Liver (tissue), 9 donors: ENCODE data around the gene GMDS. TPM values are rescaled to one million over a fixed set of nuclear protein-coding genes. Genes with fewer than 3 reads are reported as not detected.

ENCODE experiments used
- DNase-seq: peaks from one replicate; pipeline ENCODE4 v3.0.0-alpha.2; 2017; ENCODE audit warnings: low spot score
- H3K27ac ChIP-seq, 2 donors: one replicate each; pipeline ENCODE4 v1.7.0; 2013; ENCODE audit warnings: inconsistent platforms in 2 of 2, low read length in 2 of 2, control low read depth in 1 of 2, low read depth in 1 of 2, mild to moderate bottlenecking in 1 of 2
- H3K27me3 ChIP-seq, 4 donors: one replicate each; pipeline versions ENCODE4 v1.6.1 to v1.7.0; 2013; ENCODE audit warnings: low read length in 3 of 4, inconsistent platforms in 1 of 4, mild to moderate bottlenecking in 1 of 4, moderate library complexity in 1 of 4; ENCODE audit not compliant: control insufficient read depth in 4 of 4, insufficient read depth in 4 of 4
- H3K36me3 ChIP-seq, 4 donors: one replicate each; pipeline versions ENCODE4 v1.6.1 to v1.7.0; 2013; ENCODE audit warnings: low read length in 3 of 4, mild to moderate bottlenecking in 3 of 4, low read depth in 1 of 4, moderate library complexity in 1 of 4; ENCODE audit not compliant: control insufficient read depth in 4 of 4, insufficient read depth in 3 of 4
- H3K4me1 ChIP-seq, 4 donors: one replicate each; pipeline versions ENCODE4 v1.6.1 to v1.7.0; 2013; ENCODE audit warnings: low read length in 3 of 4, mild to moderate bottlenecking in 3 of 4, moderate library complexity in 1 of 4; ENCODE audit not compliant: control insufficient read depth in 4 of 4, insufficient read depth in 4 of 4
- H3K4me3 ChIP-seq, 3 donors: one replicate each; pipeline versions ENCODE4 v1.6.1 to v1.7.0; 2013; ENCODE audit warnings: low read length in 3 of 3, control low read depth in 1 of 3, low read depth in 1 of 3, mild to moderate bottlenecking in 1 of 3
- H3K9ac ChIP-seq, 2 donors: one replicate each; pipeline ENCODE4 v1.7.0; 2013; ENCODE audit warnings: low read length in 2 of 2, mild to moderate bottlenecking in 2 of 2, moderate library complexity in 2 of 2, control low read depth in 1 of 2, low read depth in 1 of 2
- H3K9me3 ChIP-seq, 4 donors: one replicate each; pipeline versions ENCODE4 v1.6.1 to v1.7.0; 2013; ENCODE audit warnings: low read length in 3 of 4; ENCODE audit not compliant: control insufficient read depth in 4 of 4
- EGR1 ChIP-seq, 2 donors: IDR thresholded peaks; 2 replicates each; pipeline ENCODE4 v1.6.1; 2016 to 2018; ENCODE audit warnings: antibody characterized with exemption in 2 of 2, low read depth in 2 of 2
- FOXA1 ChIP-seq: IDR thresholded peaks from 2 replicates; pipeline ENCODE4 v1.6.1; 2016; ENCODE audit warnings: antibody characterized with exemption
- FOXA2 ChIP-seq: IDR thresholded peaks from 2 replicates; pipeline ENCODE4 v1.6.1; 2016; ENCODE audit warnings: antibody characterized with exemption
- GABPA ChIP-seq, 2 donors: IDR thresholded peaks in 1 of 2; conservative IDR thresholded peaks in 1 of 2; 2 replicates each; pipeline ENCODE4 v1.6.1; 2016; ENCODE audit warnings: antibody characterized with exemption in 2 of 2, mild to moderate bottlenecking in 1 of 2, moderate library complexity in 1 of 2
- HNF4A ChIP-seq, 2 donors: conservative IDR thresholded peaks; 2 replicates each; pipeline ENCODE4 v1.6.1; 2016; ENCODE audit warnings: antibody characterized with exemption in 2 of 2, mild to moderate bottlenecking in 2 of 2
- JUND ChIP-seq, 2 donors: IDR thresholded peaks; 2 replicates each; pipeline ENCODE4 v1.6.1; 2016; ENCODE audit warnings: antibody characterized with exemption in 2 of 2
- NR2F2 ChIP-seq: IDR thresholded peaks from 2 replicates; pipeline ENCODE4 v1.6.1; 2016; ENCODE audit warnings: antibody characterized with exemption
- RAD21 ChIP-seq, 2 donors: IDR thresholded peaks; 2 replicates each; pipeline ENCODE4 v1.6.1; 2016; ENCODE audit warnings: antibody characterized with exemption in 2 of 2, mild to moderate bottlenecking in 2 of 2
- RXRA ChIP-seq, 2 donors: IDR thresholded peaks; 2 replicates each; pipeline ENCODE4 v1.6.1; 2017 to 2018; ENCODE audit warnings: antibody characterized with exemption in 2 of 2, mild to moderate bottlenecking in 1 of 2
- SP1 ChIP-seq: IDR thresholded peaks from 2 replicates; pipeline ENCODE4 v1.6.1; 2018; ENCODE audit warnings: antibody characterized with exemption, mild to moderate bottlenecking
- TAF1 ChIP-seq: conservative IDR thresholded peaks from 2 replicates; pipeline ENCODE4 v1.6.1; 2016; ENCODE audit warnings: antibody characterized with exemption, mild to moderate bottlenecking
- YY1 ChIP-seq: IDR thresholded peaks from 2 replicates; pipeline ENCODE4 v1.6.1; 2016; ENCODE audit warnings: antibody characterized with exemption, mild to moderate bottlenecking
- WGBS: extraction: QIAGEN DNeasy Blood & Tissue Kit; methylation state at CpG from one replicate; pipeline ENCODE4 v1.1.7; 2013; 5-methylcytosine and 5-hydroxymethylcytosine counted together
- polyA plus RNA-seq, 2 donors: library from polyadenylated mRNA; stranded (reverse) in 1 of 2; unstranded in 1 of 2; fragments of 200-250 nt in 1 of 2; fragments of >200 nt in 1 of 2; fragmentation: Nextera tagmentation in 1 of 2; extraction: Ambion mirVana in 1 of 2; gene quantifications; one replicate each; pipeline versions ENCODE4 v1.2.1 to v1.2.3, GENCODE V29; 2013 to 2015
- total RNA-seq, 2 donors: library from RNA; depleted of rRNA; stranded (reverse); fragments of >200 nt; gene quantifications; one replicate each; pipeline ENCODE4 v1.2.3, GENCODE V29; 2014
- TF ChIP-seq, protein P1 (sequence below): IDR thresholded peaks from 2 replicates; pipeline ENCODE4 v1.6.1; 2016; ENCODE audit warnings: antibody characterized with exemption
- TF ChIP-seq, protein P2 (sequence below): IDR thresholded peaks from 2 replicates; pipeline ENCODE4 v1.6.1; 2016; ENCODE audit warnings: antibody characterized with exemption
- TF ChIP-seq, protein P3 (sequence below): fragments of 150-350 bp; IDR thresholded peaks from 2 replicates; pipeline ENCODE4 v1.5.1; 2017; ENCODE audit warnings: improper control_type of control experiment, low read depth, low read length; ENCODE audit not compliant: missing input control
- TF ChIP-seq, protein P4 (sequence below): IDR thresholded peaks from 2 replicates; pipeline ENCODE4 v1.6.1; 2016; ENCODE audit warnings: antibody characterized with exemption
- donor health status: healthy.
- donor health status: healthy.
- donor health status: healthy.
- donor health status: healthy.
- donor health status: healthy.

GMDS gene
- total and polyA plus RNA-seq, 4 donors: 3.5 to 15.6 (median 13.0) TPM

DNA sequence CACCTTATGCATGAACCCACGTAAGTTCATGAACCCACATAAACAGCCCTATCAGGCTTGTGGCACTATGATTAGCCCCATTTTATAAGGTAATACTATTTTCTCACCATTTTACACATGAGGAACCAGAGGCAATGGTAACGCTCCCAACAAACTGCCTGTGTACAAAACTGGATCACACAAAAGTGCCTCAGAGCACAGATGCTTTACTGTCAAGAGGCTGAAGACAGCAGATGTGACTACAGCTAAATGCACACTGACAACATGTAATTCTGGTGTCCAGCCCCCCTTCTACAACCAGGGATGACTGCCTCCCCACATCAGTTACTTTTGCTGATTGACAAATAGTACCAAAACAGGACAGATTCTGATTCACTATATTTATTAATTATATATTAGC is 69.6 kb downstream of the GMDS start:
- 96% methylated on average over 2 of the region's 2 CpGs for WGBS
- no peaks in the 10 kb centered on the region for H3K36me3 ChIP-seq

DNA sequence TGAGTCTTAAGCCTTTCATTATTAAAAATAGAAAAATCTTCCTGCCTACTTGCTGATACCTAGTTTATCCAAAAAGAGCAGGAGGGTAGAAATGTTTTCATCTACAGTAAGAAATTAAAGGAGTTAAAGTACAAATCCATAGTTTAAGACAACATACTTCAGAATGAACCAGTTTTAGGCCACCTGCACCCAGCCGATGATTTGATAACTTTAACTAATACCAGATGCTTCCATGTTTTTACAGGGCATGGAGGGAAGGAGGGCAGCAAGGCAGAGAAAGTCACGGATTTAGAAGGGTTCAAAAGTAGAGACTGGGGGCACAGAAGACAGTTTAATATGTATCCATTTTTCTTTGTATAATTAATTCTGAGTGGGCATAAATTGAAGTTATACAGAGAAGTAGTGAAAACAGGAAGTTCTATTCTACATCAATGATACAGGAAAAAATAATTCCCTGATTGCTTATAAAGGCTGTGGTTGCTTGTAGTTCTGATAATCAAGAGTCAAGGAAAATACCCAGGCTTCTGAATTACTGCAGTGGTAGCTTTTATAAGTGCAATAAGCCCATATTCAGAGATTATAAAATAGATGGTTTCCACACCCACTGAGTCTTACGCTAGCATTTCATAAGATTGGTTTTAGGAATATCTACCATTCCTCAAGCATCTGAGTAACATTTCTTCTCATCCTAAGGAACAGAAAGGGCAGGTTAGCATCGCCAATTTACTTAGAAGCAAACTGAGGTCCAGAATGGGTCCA is 72.0 kb downstream of the GMDS start:
- Histone ChIP-seq H3K4me3 (no peak overlapping the region), H3K9ac (no peak overlapping the region), H3K27me3 (no peaks in the 10 kb centered on the region), H3K9me3 (peaks cover 0 to 5% (median 0%) of the 10 kb centered on the region in 4 donors), H3K27ac (no peak overlapping the region), H3K4me1 (no peaks in the 10 kb centered on the region), H3K36me3 (no peaks in the 10 kb centered on the region)
- 88% methylated on average over 4 of the region's 4 CpGs for WGBS
- DNase-seq: no peak
- TF ChIP-seq RXRA (IDR thresholded peaks at IDR 0.05): no peak
- TF ChIP-seq, protein P1, sequence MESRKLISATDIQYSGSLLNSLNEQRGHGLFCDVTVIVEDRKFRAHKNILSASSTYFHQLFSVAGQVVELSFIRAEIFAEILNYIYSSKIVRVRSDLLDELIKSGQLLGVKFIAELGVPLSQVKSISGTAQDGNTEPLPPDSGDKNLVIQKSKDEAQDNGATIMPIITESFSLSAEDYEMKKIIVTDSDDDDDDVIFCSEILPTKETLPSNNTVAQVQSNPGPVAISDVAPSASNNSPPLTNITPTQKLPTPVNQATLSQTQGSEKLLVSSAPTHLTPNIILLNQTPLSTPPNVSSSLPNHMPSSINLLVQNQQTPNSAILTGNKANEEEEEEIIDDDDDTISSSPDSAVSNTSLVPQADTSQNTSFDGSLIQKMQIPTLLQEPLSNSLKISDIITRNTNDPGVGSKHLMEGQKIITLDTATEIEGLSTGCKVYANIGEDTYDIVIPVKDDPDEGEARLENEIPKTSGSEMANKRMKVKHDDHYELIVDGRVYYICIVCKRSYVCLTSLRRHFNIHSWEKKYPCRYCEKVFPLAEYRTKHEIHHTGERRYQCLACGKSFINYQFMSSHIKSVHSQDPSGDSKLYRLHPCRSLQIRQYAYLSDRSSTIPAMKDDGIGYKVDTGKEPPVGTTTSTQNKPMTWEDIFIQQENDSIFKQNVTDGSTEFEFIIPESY: no peak
- no peak for TF ChIP-seq GABPA (IDR thresholded peaks at IDR 0.05 in 1 of 2, conservative IDR thresholded peaks at IDR 0.05 in 1 of 2)
- no peak for TF ChIP-seq RAD21 (IDR thresholded peaks at IDR 0.05)
- TF ChIP-seq NR2F2: no peak
- TF ChIP-seq SP1: no peak
- TF ChIP-seq HNF4A (conservative IDR thresholded peaks at IDR 0.05): no peak
- TF ChIP-seq YY1: no peak
- TF ChIP-seq, protein P2, sequence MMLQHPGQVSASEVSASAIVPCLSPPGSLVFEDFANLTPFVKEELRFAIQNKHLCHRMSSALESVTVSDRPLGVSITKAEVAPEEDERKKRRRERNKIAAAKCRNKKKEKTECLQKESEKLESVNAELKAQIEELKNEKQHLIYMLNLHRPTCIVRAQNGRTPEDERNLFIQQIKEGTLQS: no peak
- no peak for TF ChIP-seq FOXA1
- TF ChIP-seq, protein P3, sequence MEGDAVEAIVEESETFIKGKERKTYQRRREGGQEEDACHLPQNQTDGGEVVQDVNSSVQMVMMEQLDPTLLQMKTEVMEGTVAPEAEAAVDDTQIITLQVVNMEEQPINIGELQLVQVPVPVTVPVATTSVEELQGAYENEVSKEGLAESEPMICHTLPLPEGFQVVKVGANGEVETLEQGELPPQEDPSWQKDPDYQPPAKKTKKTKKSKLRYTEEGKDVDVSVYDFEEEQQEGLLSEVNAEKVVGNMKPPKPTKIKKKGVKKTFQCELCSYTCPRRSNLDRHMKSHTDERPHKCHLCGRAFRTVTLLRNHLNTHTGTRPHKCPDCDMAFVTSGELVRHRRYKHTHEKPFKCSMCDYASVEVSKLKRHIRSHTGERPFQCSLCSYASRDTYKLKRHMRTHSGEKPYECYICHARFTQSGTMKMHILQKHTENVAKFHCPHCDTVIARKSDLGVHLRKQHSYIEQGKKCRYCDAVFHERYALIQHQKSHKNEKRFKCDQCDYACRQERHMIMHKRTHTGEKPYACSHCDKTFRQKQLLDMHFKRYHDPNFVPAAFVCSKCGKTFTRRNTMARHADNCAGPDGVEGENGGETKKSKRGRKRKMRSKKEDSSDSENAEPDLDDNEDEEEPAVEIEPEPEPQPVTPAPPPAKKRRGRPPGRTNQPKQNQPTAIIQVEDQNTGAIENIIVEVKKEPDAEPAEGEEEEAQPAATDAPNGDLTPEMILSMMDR: no peak
- TF ChIP-seq EGR1 (IDR thresholded peaks at IDR 0.05; ENCODE audit: low read depth in 2 of 2): no peak

More for the DNA sequence above, 69.6 kb downstream of the GMDS start:
- Histone ChIP-seq H3K27me3 (no peaks in the 10 kb centered on the region), H3K4me3 (no peak overlapping the region), H3K9ac (no peak overlapping the region), H3K9me3 (peaks cover 0 to 5% (median 0%) of the 10 kb centered on the region in 4 donors), H3K27ac (no peak overlapping the region), H3K4me1 (no peaks in the 10 kb centered on the region)
- DNase-seq: no peak
- no peak for TF ChIP-seq HNF4A (conservative IDR thresholded peaks at IDR 0.05)
- no peak for TF ChIP-seq YY1
- no peak for TF ChIP-seq GABPA (IDR thresholded peaks at IDR 0.05 in 1 of 2, conservative IDR thresholded peaks at IDR 0.05 in 1 of 2)
- no peak for TF ChIP-seq FOXA1
- TF ChIP-seq, protein P4, sequence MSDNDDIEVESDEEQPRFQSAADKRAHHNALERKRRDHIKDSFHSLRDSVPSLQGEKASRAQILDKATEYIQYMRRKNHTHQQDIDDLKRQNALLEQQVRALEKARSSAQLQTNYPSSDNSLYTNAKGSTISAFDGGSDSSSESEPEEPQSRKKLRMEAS: no peak
- TF ChIP-seq NR2F2: no peak

DNA sequence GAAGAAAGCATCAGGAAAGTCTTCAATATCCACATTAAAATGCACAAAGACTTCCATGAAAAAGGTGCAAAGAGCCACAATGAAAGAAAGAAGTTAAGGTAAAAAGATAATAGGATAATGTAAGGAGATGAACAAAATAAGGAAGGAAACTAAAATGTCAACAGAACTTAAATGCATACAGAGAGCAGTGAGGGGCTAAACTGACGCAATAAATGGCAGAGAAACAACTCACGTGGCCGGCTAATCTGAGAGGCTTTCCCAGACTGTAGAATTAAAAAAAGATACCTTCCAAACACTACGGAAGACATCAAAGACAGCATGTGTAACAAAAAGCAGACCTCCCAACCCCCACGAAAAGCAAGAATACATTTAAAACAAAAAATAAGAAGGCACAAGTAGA is 73.7 kb downstream of the GMDS start:
- TF ChIP-seq SP1 (no peak), GABPA (IDR thresholded peaks at IDR 0.05 in 1 of 2, conservative IDR thresholded peaks at IDR 0.05 in 1 of 2) (no peak), TAF1 (no peak), RAD21 (IDR thresholded peaks at IDR 0.05) (no peak), JUND (IDR thresholded peaks at IDR 0.05) (no peak), FOXA2 (no peak)
- TF ChIP-seq, protein P4: no peak
- Histone ChIP-seq H3K27ac (no peak overlapping the region), H3K4me3 (no peak overlapping the region), H3K4me1 (no peaks in the 10 kb centered on the region), H3K27me3 (no peaks in the 10 kb centered on the region), H3K36me3 (no peaks in the 10 kb centered on the region), H3K9ac (no peak overlapping the region), H3K9me3 (no peaks in the 10 kb centered on the region)
- WGBS: 88% methylated on average over 5 of the region's 5 CpGs
- no peak for DNase-seq
